Calu3 (cell line): ENCODE data around the gene TPRX2. TPM values are rescaled to one million over a fixed set of nuclear protein-coding genes. Genes with fewer than 3 reads are reported as not detected.

Source experiments
- BruUV-seq: library from RNA; stranded (reverse); fragments of 400-500 nt; replicated peaks from 2 replicates; lab custom pipeline; 2021; lab: Mats Ljungman, UMichigan
- CTCF ChIA-PET: fragments of 300-600 bp; sonication (Branson Sonifier 250); formaldehyde crosslinking; loops from one replicate; lab custom pipeline; 2022; ENCODE audit warnings: antibody characterized with exemption; lab: Charles Lee
- DNase-seq: peaks from one replicate; pipeline ENCODE4 v3.0.0; 2022
- H3K27ac Mint-ChIP-seq: one replicate; pipeline ENCODE4 v1.8.0; 2022; ENCODE audit warnings: mixed read lengths; ENCODE audit not compliant: unreplicated experiment
- H3K27me3 Mint-ChIP-seq: one replicate; pipeline ENCODE4 v1.8.0; 2022; ENCODE audit warnings: mixed read lengths; ENCODE audit not compliant: unreplicated experiment
- H3K36me3 Mint-ChIP-seq: one replicate; pipeline ENCODE4 v1.8.0; 2022; ENCODE audit warnings: mild to moderate bottlenecking, moderate library complexity, mixed read lengths; ENCODE audit not compliant: insufficient read depth, unreplicated experiment
- H3K4me1 Mint-ChIP-seq: one replicate; pipeline ENCODE4 v1.8.0; 2022; ENCODE audit warnings: mild to moderate bottlenecking, low read depth, mixed read lengths; ENCODE audit not compliant: unreplicated experiment
- H3K4me3 Mint-ChIP-seq: one replicate; pipeline ENCODE4 v1.8.0; 2022; ENCODE audit warnings: mild to moderate bottlenecking, low read depth, moderate library complexity, mixed read lengths; ENCODE audit not compliant: unreplicated experiment
- H3K9me3 Mint-ChIP-seq: one replicate; pipeline ENCODE4 v1.8.0; 2022; ENCODE audit warnings: low read depth, mixed read lengths; ENCODE audit not compliant: unreplicated experiment
- intact Hi-C: fragments of 100-400 bp; cut with micrococcal nuclease; formaldehyde crosslinking; loops from one replicate; pipeline ENCODE4 v1.10.0; 2022; ENCODE audit not compliant: unreplicated experiment
- total RNA-seq: library from RNA; stranded (reverse); gene quantifications from 2 replicates; pipeline ENCODE4 v1.2.3, GENCODE V29; 2022
- TF ChIP-seq, protein P1 (sequence below): fragments of 200-600 bp; IDR thresholded peaks from one replicate; pipeline ENCODE4 v1.8.0; 2022; ENCODE audit warnings: antibody characterized with exemption; ENCODE audit not compliant: unreplicated experiment

TPRX2 gene
- total RNA-seq, 1 experiment from 2014 or later: not detected

DNA sequence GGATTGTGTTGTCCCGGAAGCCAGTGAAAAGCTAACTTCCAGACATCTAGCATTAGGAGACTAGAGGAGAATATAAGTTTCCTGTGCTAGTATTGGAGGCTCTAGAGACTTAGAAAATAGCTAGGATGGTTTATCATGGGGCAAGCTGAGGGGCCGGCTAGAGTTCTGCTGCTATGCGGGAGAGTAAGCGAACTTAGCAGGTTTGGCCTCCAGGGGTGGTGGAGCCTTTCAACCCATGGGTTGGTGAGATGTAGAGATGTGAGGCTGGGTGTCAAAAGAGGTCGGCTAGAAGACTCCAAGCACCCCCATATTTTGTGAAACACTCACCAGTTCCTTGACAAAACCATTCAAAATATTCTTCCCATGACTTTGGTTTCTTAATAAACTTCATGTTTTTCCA, 22.7 kb downstream of the TPRX2 start:
- TF ChIP-seq, protein P1, sequence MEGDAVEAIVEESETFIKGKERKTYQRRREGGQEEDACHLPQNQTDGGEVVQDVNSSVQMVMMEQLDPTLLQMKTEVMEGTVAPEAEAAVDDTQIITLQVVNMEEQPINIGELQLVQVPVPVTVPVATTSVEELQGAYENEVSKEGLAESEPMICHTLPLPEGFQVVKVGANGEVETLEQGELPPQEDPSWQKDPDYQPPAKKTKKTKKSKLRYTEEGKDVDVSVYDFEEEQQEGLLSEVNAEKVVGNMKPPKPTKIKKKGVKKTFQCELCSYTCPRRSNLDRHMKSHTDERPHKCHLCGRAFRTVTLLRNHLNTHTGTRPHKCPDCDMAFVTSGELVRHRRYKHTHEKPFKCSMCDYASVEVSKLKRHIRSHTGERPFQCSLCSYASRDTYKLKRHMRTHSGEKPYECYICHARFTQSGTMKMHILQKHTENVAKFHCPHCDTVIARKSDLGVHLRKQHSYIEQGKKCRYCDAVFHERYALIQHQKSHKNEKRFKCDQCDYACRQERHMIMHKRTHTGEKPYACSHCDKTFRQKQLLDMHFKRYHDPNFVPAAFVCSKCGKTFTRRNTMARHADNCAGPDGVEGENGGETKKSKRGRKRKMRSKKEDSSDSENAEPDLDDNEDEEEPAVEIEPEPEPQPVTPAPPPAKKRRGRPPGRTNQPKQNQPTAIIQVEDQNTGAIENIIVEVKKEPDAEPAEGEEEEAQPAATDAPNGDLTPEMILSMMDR: no peak
- peaks cover 2% of the 10 kb centered on the region for H3K9me3 Mint-ChIP-seq
- no TSS peak for BruUV-seq
- intact Hi-C loops: no loop called here
- peaks cover 11% of the 10 kb centered on the region for H3K4me1 Mint-ChIP-seq
- no peak for DNase-seq
- H3K27me3 Mint-ChIP-seq: peaks cover 78% of the 10 kb centered on the region
- CTCF ChIA-PET: interaction anchor here (0.5 kb wide), 1 partner anchor 35 kb away, joined by 3 read pairs; no protein-coding TSS in a partner anchor
- no peak overlapping the region for H3K27ac Mint-ChIP-seq
- no peaks in the 10 kb centered on the region for H3K36me3 Mint-ChIP-seq
- no peak overlapping the region for H3K4me3 Mint-ChIP-seq

DNA sequence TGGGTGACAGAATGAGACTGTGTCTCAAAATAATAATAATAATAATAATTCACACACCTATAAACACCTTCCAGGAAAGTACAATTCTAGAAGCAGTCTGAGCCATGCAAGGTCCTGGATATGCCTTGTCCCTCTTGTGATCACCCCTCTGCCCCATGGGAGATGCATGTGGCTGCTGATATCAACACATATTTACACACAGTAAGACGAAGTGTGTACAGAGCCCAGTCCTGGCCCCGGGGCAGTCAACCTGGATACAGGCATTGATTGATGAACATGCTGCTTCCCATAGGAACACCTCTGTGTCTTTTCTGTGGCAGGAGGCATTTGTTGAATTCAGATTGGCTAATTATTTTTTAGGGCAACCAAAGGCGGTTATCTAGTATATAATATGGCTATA, 23.9 kb downstream of the TPRX2 start:
- no TSS peak for BruUV-seq

DNA sequence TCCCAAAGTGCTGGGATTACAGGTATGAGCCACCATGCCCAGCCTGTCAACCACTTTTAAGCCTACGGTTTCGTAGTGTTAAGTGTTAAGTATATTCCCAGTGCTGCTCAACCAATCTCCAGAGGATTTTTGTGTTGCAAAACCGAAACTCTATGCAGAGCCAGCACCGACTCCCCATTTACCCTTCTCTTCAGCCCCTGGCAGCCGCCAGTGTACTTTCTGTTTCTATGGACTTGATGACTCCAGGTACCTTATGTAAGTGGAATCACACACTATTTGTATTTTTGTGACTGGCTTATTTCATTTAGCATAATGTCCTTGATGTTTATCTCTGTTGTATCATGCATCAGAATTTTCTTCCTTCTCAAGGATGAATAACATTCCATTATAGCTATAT, 26.0 kb downstream of the TPRX2 start:
- DNase-seq: no peak
- no peaks in the 10 kb centered on the region for H3K36me3 Mint-ChIP-seq
- H3K27ac Mint-ChIP-seq: no peak overlapping the region
- TF ChIP-seq, protein P1: no peak
- CTCF ChIA-PET: interaction anchor here (0.6 kb wide), 1 partner anchor 263 kb away, joined by 3 read pairs; no protein-coding TSS in a partner anchor
- no TSS peak for BruUV-seq
- no peak overlapping the region for H3K4me3 Mint-ChIP-seq
- intact Hi-C loops: no loop called here
- no peaks in the 10 kb centered on the region for H3K9me3 Mint-ChIP-seq
- H3K27me3 Mint-ChIP-seq: peaks cover 54% of the 10 kb centered on the region
- H3K4me1 Mint-ChIP-seq: peaks cover 11% of the 10 kb centered on the region

More for the DNA sequence above, 23.9 kb downstream of the TPRX2 start:
- no peak for DNase-seq
- Mint-ChIP-seq H3K9me3 (peaks cover 2% of the 10 kb centered on the region), H3K36me3 (no peaks in the 10 kb centered on the region), H3K4me1 (peaks cover 11% of the 10 kb centered on the region), H3K27ac (no peak overlapping the region), H3K4me3 (no peak overlapping the region), H3K27me3 (peaks cover 73% of the 10 kb centered on the region)
- TF ChIP-seq, protein P1: no peak
- CTCF ChIA-PET: interaction anchor here (0.5 kb wide), 2 partner anchors 9 to 529 kb away, joined by 3 to 4 read pairs; no protein-coding TSS in a partner anchor
- intact Hi-C loops: no loop called here

DNA sequence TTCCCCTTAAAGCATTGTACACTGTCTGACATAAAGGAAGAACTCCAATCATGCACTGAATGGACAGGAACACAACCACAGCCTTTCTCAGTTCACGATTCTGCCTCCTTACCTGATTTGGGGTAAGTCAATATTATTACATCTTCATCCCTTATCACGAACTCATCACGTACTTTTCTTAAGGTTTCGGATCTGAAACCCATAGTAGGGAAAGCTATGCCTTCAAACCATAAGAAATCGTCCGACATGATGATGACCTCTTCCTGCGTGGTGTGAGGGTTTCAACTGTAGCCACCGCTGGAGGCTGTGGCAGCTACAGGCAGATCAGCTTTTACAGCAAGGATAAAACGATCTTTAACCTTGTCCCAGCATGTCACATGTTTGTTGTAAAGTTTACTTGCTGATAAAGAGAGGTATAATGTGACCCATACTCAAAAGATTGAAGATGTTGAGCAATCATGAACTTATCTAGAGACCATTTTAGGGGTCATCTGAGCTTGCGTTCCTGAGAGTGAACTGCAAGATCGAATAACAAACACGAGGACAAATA, 27.1 kb downstream of the TPRX2 start, which contains the start of gene SULT2A1:
Gene SULT2A1 (minus strand): TSS at position 306 of the 550 bp plus-strand sequence. CDS start 58 bp downstream, at position 248.
- Mint-ChIP-seq H3K9me3 (no peaks in the 10 kb centered on the region), H3K27ac (no peak within 1 kb of the TSS), H3K36me3 (no peaks in the 10 kb centered on the region), H3K27me3 (peaks cover 50% of the 10 kb centered on the region), H3K4me3 (no peak within 1 kb of the TSS), H3K4me1 (peaks cover 11% of the 10 kb centered on the region)
- intact Hi-C loops: no loop called here
- TF ChIP-seq, protein P1: no peak
- BruUV-seq: no TSS peak
- CTCF ChIA-PET: no interaction called here
- no peak for DNase-seq
